HepG2 (cell line): ENCODE measurements around the gene C2. TPM values are rescaled to one million over a fixed set of nuclear protein-coding genes. Genes with fewer than 3 reads are reported as not detected.

ENCODE experiments used
- ARID4A ChIP-seq: sonication (generic); formaldehyde crosslinking; IDR thresholded peaks from 2 replicates; pipeline ENCODE4 v1.5.0; 2020; ENCODE audit warnings: mild to moderate bottlenecking, missing genetic modification reagents, borderline replicate concordance
- CREB1 ChIP-seq, 2 experiments: fragments of 450-650 bp in 1 of 2; IDR thresholded peaks; 2 replicates each; pipeline ENCODE4 v1.6.1; 2016 to 2017; ENCODE audit warnings: control low read depth in 1 of 2, mild to moderate bottlenecking in 1 of 2, missing compliant biosample characterization in 1 of 2, missing genetic modification characterization in 1 of 2
- CSRNP1 ChIP-seq: sonication (generic); formaldehyde crosslinking; IDR thresholded peaks from 2 replicates; pipeline ENCODE4 v1.8.1; 2023; ENCODE audit warnings: mild to moderate bottlenecking, missing genetic modification reagents
- NFE2 ChIP-seq: sonication (generic); formaldehyde crosslinking; IDR thresholded peaks from 2 replicates; pipeline ENCODE4 v1.4.0; 2020; ENCODE audit warnings: missing genetic modification reagents
- NR2F6 ChIP-seq, 2 experiments: IDR thresholded peaks; 2 replicates each; pipeline ENCODE4 v1.6.1; 2016; ENCODE audit warnings: antibody characterized with exemption in 1 of 2, mild to moderate bottlenecking in 1 of 2
- REL ChIP-seq: sonication (generic); formaldehyde crosslinking; conservative IDR thresholded peaks from 2 replicates; pipeline ENCODE4 v1.8.0; 2022; ENCODE audit warnings: mild to moderate bottlenecking, missing genetic modification reagents, moderate library complexity
- SP1 ChIP-seq, 2 experiments: fragments of 450-650 bp in 1 of 2; sonication (generic) in 1 of 2; formaldehyde crosslinking in 1 of 2; IDR thresholded peaks; 2 replicates each; pipeline versions ENCODE4 v1.4.0 to v1.6.1; 2016 to 2020; ENCODE audit warnings: missing genetic modification reagents in 1 of 2
- TAF1 ChIP-seq: sonication (generic); formaldehyde crosslinking; IDR thresholded peaks from 2 replicates; pipeline ENCODE4 v1.4.0; 2020; ENCODE audit warnings: missing genetic modification reagents
- TAF15 ChIP-seq: fragments of 200-400 bp; formaldehyde crosslinking; IDR thresholded peaks from one replicate; pipeline ENCODE4 v1.6.1; 2018; ENCODE audit warnings: mild to moderate bottlenecking, low read depth, low read length; ENCODE audit not compliant: poor library complexity, severe bottlenecking
- ZNF275 ChIP-seq: sonication (generic); formaldehyde crosslinking; IDR thresholded peaks from 2 replicates; pipeline ENCODE4 v1.8.0; 2022; ENCODE audit warnings: missing genetic modification reagents, mild to moderate bottlenecking, inconsistent platforms, borderline replicate concordance
- ZNF83 ChIP-seq: sonication (generic); formaldehyde crosslinking; IDR thresholded peaks from 2 replicates; pipeline ENCODE4 v1.4.0; 2020; ENCODE audit warnings: missing genetic modification reagents, mild to moderate bottlenecking, borderline replicate concordance
- ZNF841 ChIP-seq: sonication (generic); formaldehyde crosslinking; IDR thresholded peaks from 2 replicates; pipeline ENCODE4 v1.8.1; 2023; ENCODE audit warnings: missing genetic modification reagents, borderline replicate concordance
- ZNF891 ChIP-seq: sonication (generic); formaldehyde crosslinking; IDR thresholded peaks from 2 replicates; pipeline ENCODE4 v1.5.0; 2020; ENCODE audit warnings: mild to moderate bottlenecking, missing genetic modification reagents
- ZSCAN25 ChIP-seq: sonication (generic); formaldehyde crosslinking; IDR thresholded peaks from 2 replicates; pipeline ENCODE4 v1.8.0; 2022; ENCODE audit warnings: mild to moderate bottlenecking, missing genetic modification reagents
- polyA plus RNA-seq, 8 experiments: library from polyadenylated mRNA; depleted of rRNA in 3 of 8; stranded (reverse) in 7 of 8; unstranded in 1 of 8; fragments of >200 nt; fragmentation: Illumina TruSeq in 4 of 8; extraction: Trizol in 4 of 8; gene quantifications; 2 replicates each; pipeline versions ENCODE4 v1.2.1 to v1.2.3, GENCODE V29; 2011 to 2016; ENCODE audit warnings: low read depth in 4 of 8, missing spikeins in 1 of 8, mixed read lengths in 1 of 8; ENCODE audit not compliant: insufficient read depth in 1 of 8
- total RNA-seq, 5 experiments: library from RNA; depleted of rRNA; stranded (reverse); fragments of >200 nt; fragmentation: Illumina TruSeq; extraction: Trizol; gene quantifications; 2 replicates each; pipeline ENCODE4 v1.2.3, GENCODE V29; 2016; ENCODE audit warnings: low read depth in 1 of 5
- TF ChIP-seq, protein P1 (sequence below): sonication (generic); formaldehyde crosslinking; IDR thresholded peaks from 2 replicates; pipeline ENCODE4 v1.4.0; 2020; ENCODE audit warnings: missing genetic modification reagents
- TF ChIP-seq, protein P2 (sequence below): sonication (generic); formaldehyde crosslinking; IDR thresholded peaks from 2 replicates; pipeline ENCODE4 v1.5.1; 2020; ENCODE audit warnings: mild to moderate bottlenecking, missing genetic modification reagents, borderline replicate concordance

C2 gene
- total and polyA plus RNA-seq, 2 of the 13 experiments (the other 11 are each of a cell fraction or from before 2014, with no cell fraction given): 165 to 307 TPM

DNA sequence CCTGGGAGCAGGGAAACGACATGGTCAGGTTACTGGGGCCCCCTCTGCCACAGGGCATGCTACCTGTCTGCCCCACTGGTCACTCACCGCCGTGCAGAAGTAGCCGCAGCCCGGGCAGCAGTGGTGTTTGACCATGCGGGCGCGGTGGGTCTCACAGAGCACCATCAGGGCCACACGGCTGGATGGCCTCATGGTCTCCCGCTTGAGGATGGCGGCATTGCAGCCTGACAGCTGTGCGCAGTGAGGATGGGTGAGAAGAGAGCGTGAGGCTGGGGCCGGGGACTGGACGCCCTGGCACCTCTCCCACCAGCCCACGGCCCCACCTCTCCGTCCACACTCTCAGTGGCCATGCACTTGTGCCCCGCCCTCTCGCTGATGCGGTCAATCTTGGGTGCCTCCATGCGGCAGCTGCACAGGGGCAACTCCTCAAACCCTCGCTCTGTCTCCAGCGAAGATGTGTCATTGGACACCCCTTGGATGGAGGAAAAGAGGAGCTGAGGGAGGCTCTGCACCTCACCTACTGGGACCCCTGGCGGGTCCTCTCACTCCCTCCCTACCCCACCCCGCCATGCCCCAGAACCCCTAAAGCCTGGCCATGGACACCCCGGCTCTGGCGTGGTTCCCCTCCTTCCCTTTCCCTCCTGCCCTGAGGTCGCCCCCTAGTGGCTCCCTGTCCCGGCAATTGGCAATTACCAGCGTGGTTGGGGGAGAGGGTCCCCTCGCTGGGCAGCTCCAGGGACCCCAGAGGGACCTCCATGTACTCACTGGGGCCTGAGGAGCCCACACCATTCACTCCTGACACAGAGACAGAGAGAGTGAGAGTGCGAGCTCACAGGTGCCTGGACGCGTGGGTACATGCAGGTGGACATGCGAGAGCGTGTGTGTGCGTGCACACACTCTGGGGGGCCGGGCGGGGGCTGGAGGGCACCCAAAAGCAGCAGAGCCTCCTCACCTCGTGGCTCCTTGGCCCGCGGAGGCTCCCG, 39.0 kb upstream of the C2 start (continued):
- TF ChIP-seq CREB1 (IDR thresholded peaks at IDR 0.05): no peak
- no peak for TF ChIP-seq CREB1 (CRISPR knock-in tag; IDR thresholded peaks at IDR 0.05)
- TF ChIP-seq SP1 (IDR thresholded peaks at IDR 0.05): no peak
- TF ChIP-seq SP1 (CRISPR knock-in tag; IDR thresholded peaks at IDR 0.05): no peak
- no peak for TF ChIP-seq ZNF275 (CRISPR knock-in tag)
- TF ChIP-seq TAF1 (CRISPR knock-in tag): no peak
- TF ChIP-seq, protein P1, sequence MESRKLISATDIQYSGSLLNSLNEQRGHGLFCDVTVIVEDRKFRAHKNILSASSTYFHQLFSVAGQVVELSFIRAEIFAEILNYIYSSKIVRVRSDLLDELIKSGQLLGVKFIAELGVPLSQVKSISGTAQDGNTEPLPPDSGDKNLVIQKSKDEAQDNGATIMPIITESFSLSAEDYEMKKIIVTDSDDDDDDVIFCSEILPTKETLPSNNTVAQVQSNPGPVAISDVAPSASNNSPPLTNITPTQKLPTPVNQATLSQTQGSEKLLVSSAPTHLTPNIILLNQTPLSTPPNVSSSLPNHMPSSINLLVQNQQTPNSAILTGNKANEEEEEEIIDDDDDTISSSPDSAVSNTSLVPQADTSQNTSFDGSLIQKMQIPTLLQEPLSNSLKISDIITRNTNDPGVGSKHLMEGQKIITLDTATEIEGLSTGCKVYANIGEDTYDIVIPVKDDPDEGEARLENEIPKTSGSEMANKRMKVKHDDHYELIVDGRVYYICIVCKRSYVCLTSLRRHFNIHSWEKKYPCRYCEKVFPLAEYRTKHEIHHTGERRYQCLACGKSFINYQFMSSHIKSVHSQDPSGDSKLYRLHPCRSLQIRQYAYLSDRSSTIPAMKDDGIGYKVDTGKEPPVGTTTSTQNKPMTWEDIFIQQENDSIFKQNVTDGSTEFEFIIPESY (CRISPR knock-in tag): 0 out of 2 replicates have a peak, but pooled peaks have one; percentile 4
- no peak for TF ChIP-seq CSRNP1 (CRISPR knock-in tag)
- no peak for TF ChIP-seq ZNF83 (CRISPR knock-in tag)
- no peak for TF ChIP-seq ZSCAN25
- no peak for TF ChIP-seq TAF15
- TF ChIP-seq ARID4A (CRISPR knock-in tag): peak; percentile 46; the same call in 1 of the 2 replicates
- TF ChIP-seq ZNF841 (CRISPR knock-in tag): no peak
- TF ChIP-seq NFE2 (CRISPR knock-in tag): no peak
- TF ChIP-seq NR2F6 (IDR thresholded peaks at IDR 0.05): no peak
- TF ChIP-seq NR2F6 (CRISPR knock-in tag; IDR thresholded peaks at IDR 0.05): peak; percentile 27; the same call in 1 of the 2 replicates
- TF ChIP-seq REL (CRISPR knock-in tag): no peak
- TF ChIP-seq, protein P2, sequence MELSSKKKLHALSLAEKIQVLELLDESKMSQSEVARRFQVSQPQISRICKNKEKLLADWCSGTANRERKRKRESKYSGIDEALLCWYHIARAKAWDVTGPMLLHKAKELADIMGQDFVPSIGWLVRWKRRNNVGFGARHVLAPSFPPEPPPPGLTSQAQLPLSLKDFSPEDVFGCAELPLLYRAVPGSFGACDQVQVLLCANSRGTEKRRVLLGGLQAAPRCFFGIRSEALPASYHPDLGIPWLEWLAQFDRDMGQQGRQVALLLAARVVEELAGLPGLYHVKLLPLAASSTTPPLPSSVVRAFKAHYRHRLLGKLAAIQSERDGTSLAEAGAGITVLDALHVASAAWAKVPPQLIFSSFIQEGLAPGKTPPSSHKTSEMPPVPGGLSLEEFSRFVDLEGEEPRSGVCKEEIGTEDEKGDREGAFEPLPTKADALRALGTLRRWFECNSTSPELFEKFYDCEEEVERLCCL (CRISPR knock-in tag): no peak
- TF ChIP-seq ZNF891 (CRISPR knock-in tag): peak; percentile 62; the same call in 1 of the 2 replicates
